K562 (cell line): ENCODE results near the gene TBX1. TPM values are rescaled to one million over a fixed set of nuclear protein-coding genes. Genes with fewer than 3 reads are reported as not detected.

Experiments
- ATAC-seq: fragments of 200-7000 bp; cut with Tn5 transposase; 3 replicates; pipeline ENCODE4 v1.9.1; 2020; ENCODE audit warnings: moderate library complexity
- BruUV-seq: library from RNA; stranded (reverse); fragments of 400-500 nt; replicated peaks from 2 replicates; lab custom pipeline; 2021; lab: Mats Ljungman, UMichigan
- CTCF ChIA-PET: fragments of 300-600 bp; formaldehyde crosslinking; extraction: SDS; loops from one replicate; lab custom pipeline; 2021; ENCODE audit warnings: low intra/inter-chr PET ratio; lab: Yijun Ruan, JAX
- POLR2A ChIA-PET: fragments of 300-600, 350-650 bp; sonication (Branson Sonifier 250); formaldehyde crosslinking; extraction: SDS; loops from one replicate; lab custom pipeline; 2021; ENCODE audit warnings: antibody characterized with exemption, inconsistent platforms; lab: Yijun Ruan, JAX
- DNase-seq, 4 experiments: peaks; one replicate each; pipeline versions ENCODE4 v3.0.0 to v3.0.0-alpha.2; 2011 to 2018; ENCODE audit warnings: low spot score in 3 of 4, mixed read lengths in 3 of 4; ENCODE audit errors: extremely low read depth in 1 of 4
- FAIRE-seq: peaks from 2 replicates; lab custom pipeline; 2011; peaks lifted over from hg19 to GRCh38; lab: Jason Lieb, UNC
- H2AFZ ChIP-seq: 2 replicates; pipeline ENCODE4 v1.6.0; 2011; ENCODE audit warnings: low read depth, low read length, control low read depth, inconsistent platforms
- H3K27ac ChIP-seq: fragments of 200-600 bp; 3 replicates; pipeline ENCODE4 v1.8.0; 2011; ENCODE audit warnings: low read depth, mild to moderate bottlenecking, control low read depth, inconsistent platforms, low read length, moderate library complexity, mixed read lengths; ENCODE audit errors: extremely low read depth
- H3K27me3 ChIP-seq, 2 experiments: fragments of 300-600 bp in 1 of 2; 2 replicates in 1 of 2; 3 replicates in 1 of 2; pipeline versions ENCODE4 v1.6.0 to v1.8.0; 2011; ENCODE audit warnings: inconsistent platforms in 2 of 2, low read length in 2 of 2, mild to moderate bottlenecking in 1 of 2, mixed read lengths in 1 of 2, moderate library complexity in 1 of 2; ENCODE audit not compliant: control insufficient read depth in 2 of 2, insufficient read depth in 2 of 2
- H3K36me3 ChIP-seq: fragments of 300-600 bp; 3 replicates; pipeline ENCODE4 v1.8.0; 2011; ENCODE audit warnings: mild to moderate bottlenecking, low read length, inconsistent platforms; ENCODE audit not compliant: control insufficient read depth, insufficient read depth
- H3K4me1 ChIP-seq, 2 experiments: fragments of 200-600 bp in 1 of 2; replicated peaks in 1 of 2; 2 replicates in 1 of 2; 3 replicates in 1 of 2; pipeline versions ENCODE4 v1.5.1 to v1.8.0; 2011; ENCODE audit warnings: inconsistent platforms in 2 of 2, low read length in 2 of 2, mild to moderate bottlenecking in 1 of 2, mixed read lengths in 1 of 2, moderate library complexity in 1 of 2; ENCODE audit not compliant: control insufficient read depth in 2 of 2, insufficient read depth in 2 of 2
- H3K4me2 ChIP-seq: 2 replicates; pipeline ENCODE4 v1.6.1; 2011; ENCODE audit warnings: low read length, control low read depth, inconsistent platforms, mixed read lengths; ENCODE audit not compliant: insufficient read depth
- H3K4me3 ChIP-seq: fragments of 200-600 bp; sonication (generic), shearing (Covaris generic); 2 replicates; pipeline ENCODE4 v1.5.1; 2016; ENCODE audit warnings: control low read depth, inconsistent platforms
- H3K79me2 ChIP-seq: fragments of 200-600 bp; 3 replicates; pipeline ENCODE4 v1.8.0; 2011; ENCODE audit warnings: low read length, inconsistent platforms; ENCODE audit not compliant: control insufficient read depth, insufficient read depth
- H3K9ac ChIP-seq, 2 experiments: 2 replicates each; pipeline versions ENCODE4 v1.6.0 to v1.6.1; 2011; ENCODE audit warnings: low read depth in 2 of 2, low read length in 2 of 2, control low read depth in 1 of 2, inconsistent platforms in 1 of 2, mild to moderate bottlenecking in 1 of 2, mixed read lengths in 1 of 2; ENCODE audit not compliant: insufficient read depth in 1 of 2
- H3K9me1 ChIP-seq: one replicate; pipeline ENCODE4 v1.6.0; 2011; ENCODE audit warnings: inconsistent platforms, mild to moderate bottlenecking, low read length, moderate library complexity; ENCODE audit not compliant: control insufficient read depth, insufficient read depth
- H3K9me3 ChIP-seq: replicated peaks from 2 replicates; pipeline ENCODE4 v1.5.1; 2011; ENCODE audit warnings: low read depth, low read length, inconsistent platforms; ENCODE audit not compliant: control insufficient read depth, insufficient read depth
- H4K20me1 ChIP-seq: replicated peaks from 2 replicates; pipeline ENCODE4 v1.6.1; 2011; ENCODE audit warnings: low read length, inconsistent platforms, mixed read lengths; ENCODE audit not compliant: control insufficient read depth, insufficient read depth
- ARID3B ChIP-seq: fragments of 250-450 bp; sonication (Bioruptor Pico); IDR thresholded peaks from 2 replicates; pipeline ENCODE4 v1.4.0; 2020; ENCODE audit warnings: borderline replicate concordance
- CHD1 ChIP-seq: fragments of 200-600 bp; sonication (generic); IDR thresholded peaks from one replicate; pipeline ENCODE4 v1.6.1; 2012; ENCODE audit warnings: mild to moderate bottlenecking, moderate library complexity, low read length, inconsistent platforms
- CTBP1 ChIP-seq: fragments of 450-650 bp; IDR thresholded peaks from 2 replicates; pipeline ENCODE4 v1.6.1; 2016; ENCODE audit warnings: borderline replicate concordance
- GABPB1 ChIP-seq: sonication (generic); formaldehyde crosslinking; IDR thresholded peaks from 2 replicates; pipeline ENCODE4 v1.8.0; 2022; ENCODE audit warnings: mild to moderate bottlenecking, missing genetic modification reagents
- RB1 ChIP-seq: fragments of 450-650 bp; IDR thresholded peaks from 2 replicates; pipeline ENCODE4 v1.6.1; 2017; ENCODE audit warnings: low read depth, mild to moderate bottlenecking
- SMC3 ChIP-seq: conservative IDR thresholded peaks from 2 replicates; pipeline ENCODE4 v1.6.1; 2011; ENCODE audit warnings: low read depth, low read length, improper control_type of control experiment; ENCODE audit not compliant: insufficient read depth
- USF1 ChIP-seq: sonication (generic); formaldehyde crosslinking; IDR thresholded peaks from 2 replicates; pipeline ENCODE4 v1.9.0; 2022; ENCODE audit warnings: mild to moderate bottlenecking, missing genetic modification reagents
- ZBTB9 ChIP-seq: fragments of 450-650 bp; formaldehyde crosslinking; IDR thresholded peaks from 2 replicates; pipeline ENCODE4 v1.4.0; 2020; ENCODE audit warnings: mild to moderate bottlenecking, moderate library complexity
- ZNF184 ChIP-seq: sonication (generic); formaldehyde crosslinking; IDR thresholded peaks from 2 replicates; pipeline ENCODE4 v1.5.0; 2020; ENCODE audit warnings: missing genetic modification reagents
- ZNF707 ChIP-seq: fragments of 250-450 bp; sonication (Bioruptor Pico); conservative IDR thresholded peaks from 2 replicates; pipeline ENCODE4 v1.8.0; 2022; ENCODE audit warnings: inconsistent platforms, mild to moderate bottlenecking, moderate library complexity
- WGBS: fragments of 100-300 bp; shearing (Covaris generic); methylation state at CpG from one replicate; pipeline ENCODE4 v1.1.6; 2016; ENCODE audit warnings: low coverage, mixed read lengths; ENCODE audit not compliant: insufficient coverage; ENCODE audit errors: missing lambda C conversion rate; 5-methylcytosine and 5-hydroxymethylcytosine counted together
- in situ Hi-C: fragments of 300-500 bp; cut with MboI; formaldehyde crosslinking; loops from 4 replicates; pipeline ENCODE4 v1.15.0; 2018; ENCODE audit warnings: inconsistent platforms, mixed read lengths
- intact Hi-C: fragments of 100-400 bp; cut with micrococcal nuclease; formaldehyde crosslinking; loops from 2 replicates; pipeline ENCODE4 v1.14.2; 2022
- polyA plus RNA-seq, 8 experiments: library from polyadenylated mRNA; depleted of rRNA in 4 of 8; stranded (reverse) in 5 of 8; unstranded in 3 of 8; fragments of >200 nt; fragmentation: Nextera tagmentation in 2 of 8; fragmentation: Illumina TruSeq in 1 of 8; extraction: Ambion mirVana in 2 of 8; extraction: Trizol in 1 of 8; gene quantifications; 2 replicates each; pipeline versions ENCODE4 v1.2.1 to v1.2.3, GENCODE V29; 2011 to 2014; ENCODE audit warnings: inconsistent platforms in 1 of 8, missing spikeins in 1 of 8
- total RNA-seq, 7 experiments: library from RNA; depleted of rRNA in 6 of 7; stranded (reverse); fragments of >200 nt in 6 of 7; fragmentation: Illumina TruSeq in 2 of 7; extraction: Trizol in 2 of 7; gene quantifications; 2 replicates each; pipeline versions ENCODE4 v1.2.1 to v1.2.3, GENCODE V29; 2011 to 2021; ENCODE audit warnings: low replicate concordance in 1 of 7
- TF ChIP-seq, protein P1 (sequence below): sonication (generic); formaldehyde crosslinking; IDR thresholded peaks from 2 replicates; pipeline ENCODE4 v1.8.1; 2023; ENCODE audit warnings: mild to moderate bottlenecking, missing genetic modification reagents
- TF ChIP-seq, protein P2 (sequence below): fragments of 450-650 bp; IDR thresholded peaks from 2 replicates; pipeline ENCODE4 v1.6.1; 2016; ENCODE audit warnings: mild to moderate bottlenecking

The TBX1 gene
- total and polyA plus RNA-seq, 9 of the 15 experiments (the other 6 are each of a cell fraction or from before 2014, with no cell fraction given), result 0.07 to 35.0 (median 3.9) TPM

- no peaks in the 10 kb centered on the region for H3K9me1 ChIP-seq
- intact Hi-C loops, result no loop called here
- ChIA-PET POLR2A (interaction anchor here (0.6 to 1.5 kb wide), 4 partner anchors 9 to 172 kb away, joined by 3 to 9 read pairs (median 4); no protein-coding TSS in a partner anchor), CTCF (interaction anchor here (0.7 kb wide), 1 partner anchor 455 kb away, joined by 5 read pairs; no protein-coding TSS in a partner anchor)
- in situ Hi-C loops, result no loop called here
- no peaks in the 10 kb centered on the region for H3K9me3 ChIP-seq
- peak overlapping the region in 1 of 2 experiments; percentile 76; a peak in 2 of 4 replicates for H3K9ac ChIP-seq
- H3K4me1 ChIP-seq, result peaks cover 0 to 73% of the 10 kb centered on the region in 2 experiments; a peak in 2 of 5 replicates
- H3K36me3 ChIP-seq, result no peaks in the 10 kb centered on the region
- no peak overlapping the region for H3K27ac ChIP-seq
- DNase-seq (no peak), FAIRE-seq (no peak), ATAC-seq (no peak)
- peaks cover 0 to 69% of the 10 kb centered on the region in 2 experiments; a peak in 3 of 5 replicates for H3K27me3 ChIP-seq
- no peak overlapping the region for H3K4me2 ChIP-seq
- H4K20me1 ChIP-seq, result peaks cover 27% of the 10 kb centered on the region
- H3K4me3 ChIP-seq, result no peak overlapping the region
- H2AFZ ChIP-seq, result no peak overlapping the region
- H3K79me2 ChIP-seq, result no peaks in the 10 kb centered on the region
- WGBS, result 36% methylated on average over 17 of the region's 17 CpGs
- no TSS peak for BruUV-seq
- TF ChIP-seq ZNF707 (0 out of 2 replicates have a peak, but pooled peaks have one; percentile 36), GABPB1 (CRISPR knock-in tag) (no peak), RB1 (no peak), ZNF184 (CRISPR knock-in tag) (0 out of 2 replicates have a peak, but pooled peaks have one; percentile 22), CHD1 (no peak), ZBTB9 (peak; percentile 18; the same call in 1 of the 2 replicates), SMC3 (0 out of 2 replicates have a peak, but pooled peaks have one; percentile 2), USF1 (no peak), ARID3B (CRISPR knock-in tag) (0 out of 2 replicates have a peak, but pooled peaks have one; percentile 15), CTBP1 (no peak)
- TF ChIP-seq, protein P1, sequence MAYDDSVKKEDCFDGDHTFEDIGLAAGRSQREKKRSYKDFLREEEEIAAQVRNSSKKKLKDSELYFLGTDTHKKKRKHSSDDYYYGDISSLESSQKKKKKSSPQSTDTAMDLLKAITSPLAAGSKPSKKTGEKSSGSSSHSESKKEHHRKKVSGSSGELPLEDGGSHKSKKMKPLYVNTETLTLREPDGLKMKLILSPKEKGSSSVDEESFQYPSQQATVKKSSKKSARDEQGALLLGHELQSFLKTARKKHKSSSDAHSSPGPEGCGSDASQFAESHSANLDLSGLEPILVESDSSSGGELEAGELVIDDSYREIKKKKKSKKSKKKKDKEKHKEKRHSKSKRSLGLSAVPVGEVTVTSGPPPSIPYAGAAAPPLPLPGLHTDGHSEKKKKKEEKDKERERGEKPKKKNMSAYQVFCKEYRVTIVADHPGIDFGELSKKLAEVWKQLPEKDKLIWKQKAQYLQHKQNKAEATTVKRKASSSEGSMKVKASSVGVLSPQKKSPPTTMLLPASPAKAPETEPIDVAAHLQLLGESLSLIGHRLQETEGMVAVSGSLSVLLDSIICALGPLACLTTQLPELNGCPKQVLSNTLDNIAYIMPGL, result 0 out of 2 replicates have a peak, but pooled peaks have one; percentile 37
- TF ChIP-seq, protein P2, sequence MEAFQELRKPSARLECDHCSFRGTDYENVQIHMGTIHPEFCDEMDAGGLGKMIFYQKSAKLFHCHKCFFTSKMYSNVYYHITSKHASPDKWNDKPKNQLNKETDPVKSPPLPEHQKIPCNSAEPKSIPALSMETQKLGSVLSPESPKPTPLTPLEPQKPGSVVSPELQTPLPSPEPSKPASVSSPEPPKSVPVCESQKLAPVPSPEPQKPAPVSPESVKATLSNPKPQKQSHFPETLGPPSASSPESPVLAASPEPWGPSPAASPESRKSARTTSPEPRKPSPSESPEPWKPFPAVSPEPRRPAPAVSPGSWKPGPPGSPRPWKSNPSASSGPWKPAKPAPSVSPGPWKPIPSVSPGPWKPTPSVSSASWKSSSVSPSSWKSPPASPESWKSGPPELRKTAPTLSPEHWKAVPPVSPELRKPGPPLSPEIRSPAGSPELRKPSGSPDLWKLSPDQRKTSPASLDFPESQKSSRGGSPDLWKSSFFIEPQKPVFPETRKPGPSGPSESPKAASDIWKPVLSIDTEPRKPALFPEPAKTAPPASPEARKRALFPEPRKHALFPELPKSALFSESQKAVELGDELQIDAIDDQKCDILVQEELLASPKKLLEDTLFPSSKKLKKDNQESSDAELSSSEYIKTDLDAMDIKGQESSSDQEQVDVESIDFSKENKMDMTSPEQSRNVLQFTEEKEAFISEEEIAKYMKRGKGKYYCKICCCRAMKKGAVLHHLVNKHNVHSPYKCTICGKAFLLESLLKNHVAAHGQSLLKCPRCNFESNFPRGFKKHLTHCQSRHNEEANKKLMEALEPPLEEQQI, result no peak
Measured at GRCh38 chr22:19737846-19738663, 22.5 kb upstream of the TBX1 start.
